ENCODE results near the gene GIMAP6. TPM values are rescaled to one million over a fixed set of nuclear protein-coding genes. Genes with fewer than 3 reads are reported as not detected.
"Not testable (repeated sequence)": the region's sequence is repeated elsewhere in the genome, so short reads cannot be mapped to it uniquely, and the experiment has no call there.

GIMAP6 gene
- 10 to 100 TPM; 19.4 to 52.7 TPM for total RNA-seq
- 10 to 100 TPM; 26.0 to 33.6 (median 28.6) TPM for polyA plus RNA-seq (ENCODE audit: insufficient read length in 6 of 6)
- long read RNA-seq, donor 1, transcript GIMAP6-201 (3 exons, 3,440 nt) = major isoform, 11 of 16 reads
- long read RNA-seq, donor 1, transcript GIMAP6-202 (3 exons, 876 nt) = minor isoform, 5 of 16 reads
- long read RNA-seq, donor 1, partial matches to known transcripts = 0 of 16 reads
- long read RNA-seq, donor 1, other reads (novel, unspliced or antisense) = 0 of 16 reads
- long read RNA-seq, donor 2, transcript GIMAP6-201 (3 exons, 3,440 nt) = major isoform, 8 of 11 reads
- long read RNA-seq, donor 2, partial matches to known transcripts = 0 of 11 reads
- long read RNA-seq, donor 2, other reads (novel, unspliced or antisense) = 0 of 11 reads
- long read RNA-seq, donor 3, transcript GIMAP6-201 (3 exons, 3,440 nt) = major isoform, 7 of 8 reads
- long read RNA-seq, donor 3, partial matches to known transcripts = 0 of 8 reads
- long read RNA-seq, donor 3, other reads (novel, unspliced or antisense) = 0 of 8 reads
- long read RNA-seq, donor 4, partial matches to known transcripts = 0 of 4 reads
- long read RNA-seq, donor 4, other reads (novel, unspliced or antisense) = 2 of 4 reads
- long read RNA-seq, donor 5, transcript GIMAP6-201 (3 exons, 3,440 nt) = minor isoform, 6 of 16 reads
- long read RNA-seq, donor 5, transcript GIMAP6-202 (3 exons, 876 nt) = major isoform, 10 of 16 reads
- long read RNA-seq, donor 5, partial matches to known transcripts = 0 of 16 reads
- long read RNA-seq, donor 5, other reads (novel, unspliced or antisense) = 0 of 16 reads
- long read RNA-seq, donor 6, transcript GIMAP6-202 (3 exons, 876 nt) = major isoform, 7 of 12 reads
- long read RNA-seq, donor 6, transcript GIMAP6-201 (3 exons, 3,440 nt) = minor isoform, 5 of 12 reads
- long read RNA-seq, donor 6, partial matches to known transcripts = 0 of 12 reads
- long read RNA-seq, donor 6, other reads (novel, unspliced or antisense) = 0 of 12 reads
- long read RNA-seq, donor 7, partial matches to known transcripts = 0 of 6 reads
- long read RNA-seq, donor 7, other reads (novel, unspliced or antisense) = 0 of 6 reads
- long read RNA-seq, donor 8, transcript GIMAP6-201 (3 exons, 3,440 nt) = major isoform, 5 of 8 reads
- long read RNA-seq, donor 8, partial matches to known transcripts = 0 of 8 reads
- long read RNA-seq, donor 8, other reads (novel, unspliced or antisense) = 0 of 8 reads
- long read RNA-seq, donor 9 = 0 reads
- long read RNA-seq, donor 10, partial matches to known transcripts = 0 of 5 reads
- long read RNA-seq, donor 10, other reads (novel, unspliced or antisense) = 3 of 5 reads
- long read RNA-seq, donor 11, partial matches to known transcripts = 0 of 4 reads
- long read RNA-seq, donor 11, other reads (novel, unspliced or antisense) = 0 of 4 reads
- long read RNA-seq, donor 12, transcript GIMAP6-202 (3 exons, 876 nt) = major isoform, 5 of 7 reads
- long read RNA-seq, donor 12, partial matches to known transcripts = 0 of 7 reads
- long read RNA-seq, donor 12, other reads (novel, unspliced or antisense) = 0 of 7 reads

- ATAC-seq (peak; percentile 68), DNase-seq (peak in 1 of 4 donors; percentile 55)
- TF ChIP-seq CTCF (IDR thresholded peaks at IDR 0.05) = no peak
- no peaks in the 10 kb centered on the region for H3K27me3 ChIP-seq
- intact Hi-C loops (cut with DNase I) = no loop called here
- H3K4me1 ChIP-seq = peaks cover 0 to 39% of the 10 kb centered on the region in 2 donors
- peak within 1 kb of the TSS; percentile 13 to 55 for H3K4me3 ChIP-seq
- no peaks in the 10 kb centered on the region for H3K9me3 ChIP-seq
- peak within 1 kb of the TSS; percentile 78 for H3K27ac ChIP-seq
- H3K36me3 ChIP-seq = peaks cover 0 to 26% of the 10 kb centered on the region in 2 donors
Measured at GRCh38 chr7:150631866-150632864, at the start of gene GIMAP6. TSS of gene GIMAP6 (minus strand) at chr7:150632385. CDS start at chr7:150630142, 2,243 bp downstream.

- H3K27ac ChIP-seq; H3K27me3 ChIP-seq; H3K4me3 ChIP-seq; ATAC-seq; H3K36me3 ChIP-seq; DNase-seq; intact Hi-C loops (cut with DNase I); H3K9me3 ChIP-seq: not testable (repeated sequence)
- H3K4me1 ChIP-seq = peaks cover 0 to 47% of the 10 kb centered on the region in 2 donors
Measured at GRCh38 chr7:150680364-150680763, 48.2 kb upstream of the GIMAP6 start.

GRCh38 chr7:150678601-150679000 is 46.4 kb upstream of the GIMAP6 start:
- H3K36me3 ChIP-seq; DNase-seq; intact Hi-C loops (cut with DNase I); H3K9me3 ChIP-seq; H3K27me3 ChIP-seq; H3K4me3 ChIP-seq; ATAC-seq: not testable (repeated sequence)
- Histone ChIP-seq H3K4me1 (peaks cover 0 to 32% of the 10 kb centered on the region in 2 donors), H3K27ac (peak overlapping the region in 1 of 2 donors; percentile 8)

- intact Hi-C loops (cut with DNase I); H3K9me3 ChIP-seq; ATAC-seq; H3K36me3 ChIP-seq; H3K27me3 ChIP-seq; H3K4me3 ChIP-seq; DNase-seq: not testable (repeated sequence)
- Histone ChIP-seq H3K4me1 (peaks cover 0 to 32% of the 10 kb centered on the region in 2 donors), H3K27ac (peak overlapping the region in 1 of 2 donors; percentile 83)
Measured at GRCh38 chr7:150676854-150677253, 44.7 kb upstream of the GIMAP6 start.

GRCh38 chr7:150676276-150676675 is 44.1 kb upstream of the GIMAP6 start:
- intact Hi-C loops (cut with DNase I); H3K36me3 ChIP-seq; H3K4me3 ChIP-seq; H3K9me3 ChIP-seq; DNase-seq; H3K27me3 ChIP-seq: not testable (repeated sequence)
- Histone ChIP-seq H3K27ac (peak overlapping the region; percentile 13 to 83), H3K4me1 (peaks cover 0 to 32% of the 10 kb centered on the region in 2 donors)
- ATAC-seq = peak; percentile 29

- DNase-seq (no peak), ATAC-seq (no peak)
- H3K27me3 ChIP-seq = no peaks in the 10 kb centered on the region
- no peaks in the 10 kb centered on the region for H3K36me3 ChIP-seq
- H3K27ac ChIP-seq = peak overlapping the region; percentile 13 to 83
- no peak for TF ChIP-seq CTCF (IDR thresholded peaks at IDR 0.05)
- H3K4me3 ChIP-seq = no peak overlapping the region
- no peaks in the 10 kb centered on the region for H3K9me3 ChIP-seq
- H3K4me1 ChIP-seq = peaks cover 0 to 32% of the 10 kb centered on the region in 2 donors
- intact Hi-C loops (cut with DNase I) = no loop called here
Measured at GRCh38 chr7:150675714-150676113, 43.5 kb upstream of the GIMAP6 start.

GRCh38 chr7:150671798-150672585 is 39.8 kb upstream of the GIMAP6 start:
- intact Hi-C loops (cut with DNase I); H3K36me3 ChIP-seq; DNase-seq; H3K9me3 ChIP-seq; H3K27ac ChIP-seq; H3K27me3 ChIP-seq; H3K4me3 ChIP-seq; ATAC-seq: not testable (repeated sequence)
- H3K4me1 ChIP-seq = peaks cover 0 to 16% of the 10 kb centered on the region in 2 donors

Measured in left lung (tissue), 14 donors.